Glutamatergic neuron (in vitro differentiated cells): ENCODE measurements around the gene GMNC. TPM values are rescaled to one million over a fixed set of nuclear protein-coding genes. Genes with fewer than 3 reads are reported as not detected.

Experiments
- DNase-seq: peaks from one replicate; pipeline ENCODE4 v3.0.0; 2022
- H3K27ac Mint-ChIP-seq: one replicate; pipeline ENCODE4 v1.8.0; 2020; ENCODE audit warnings: mild to moderate bottlenecking, mixed read lengths, inconsistent platforms; ENCODE audit not compliant: unreplicated experiment
- H3K27me3 Mint-ChIP-seq: one replicate; pipeline ENCODE4 v1.8.0; 2020; ENCODE audit warnings: mild to moderate bottlenecking, moderate library complexity, mixed read lengths, inconsistent platforms; ENCODE audit not compliant: unreplicated experiment
- H3K36me3 Mint-ChIP-seq: one replicate; pipeline ENCODE4 v1.8.0; 2020; ENCODE audit warnings: mild to moderate bottlenecking, mixed read lengths, inconsistent platforms; ENCODE audit not compliant: unreplicated experiment
- H3K4me1 Mint-ChIP-seq: one replicate; pipeline ENCODE4 v1.8.0; 2020; ENCODE audit warnings: mild to moderate bottlenecking, low read depth, mixed read lengths, inconsistent platforms; ENCODE audit not compliant: unreplicated experiment
- H3K4me3 Mint-ChIP-seq: one replicate; pipeline ENCODE4 v1.8.0; 2020; ENCODE audit warnings: mild to moderate bottlenecking, mixed read lengths, inconsistent platforms; ENCODE audit not compliant: unreplicated experiment
- H3K9me3 Mint-ChIP-seq: one replicate; pipeline ENCODE4 v1.8.0; 2020; ENCODE audit warnings: mild to moderate bottlenecking, moderate library complexity, mixed read lengths, inconsistent platforms; ENCODE audit not compliant: unreplicated experiment
- total RNA-seq: library from RNA; stranded (reverse); fragmentation: NEBNext Ultra II Directional; extraction: Animal tissue kit (Norgen Biotek cat#: 25700); gene quantifications from one replicate; pipeline ENCODE4 v1.2.1, GENCODE V29; 2021; ENCODE audit not compliant: unreplicated experiment
- TF ChIP-seq, protein P1 (sequence below): fragments of 200-600 bp; sonication (generic); IDR thresholded peaks from one replicate; pipeline ENCODE4 v1.5.0; 2021; ENCODE audit not compliant: partially characterized antibody, unreplicated experiment

GMNC gene
- total RNA-seq, 1 donor from 2014 or later = 0.64 TPM

DNA sequence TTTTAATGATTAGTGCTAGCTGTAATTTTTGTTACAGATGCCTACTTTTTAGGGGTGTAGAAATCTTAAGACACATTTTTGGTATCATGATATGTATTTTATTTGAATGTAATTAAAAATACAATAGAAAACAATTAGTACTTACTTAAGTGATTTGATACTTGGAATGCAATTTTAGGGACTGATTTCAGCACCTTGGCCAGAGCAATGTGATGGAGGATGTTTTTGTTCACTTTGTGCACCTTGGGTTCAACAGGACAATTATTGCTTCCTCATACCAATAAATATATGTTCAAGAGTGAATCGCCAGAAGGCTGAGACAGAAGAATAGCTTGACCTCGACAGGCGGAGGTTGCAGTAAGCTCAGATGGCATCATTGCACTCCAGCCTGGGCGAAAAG lies 22.3 kb downstream of the GMNC start:
- Mint-ChIP-seq H3K4me1 (no peaks in the 10 kb centered on the region), H3K9me3 (no peaks in the 10 kb centered on the region), H3K36me3 (no peaks in the 10 kb centered on the region), H3K27ac (no peak overlapping the region), H3K4me3 (no peak overlapping the region), H3K27me3 (no peaks in the 10 kb centered on the region)
- TF ChIP-seq, protein P1, sequence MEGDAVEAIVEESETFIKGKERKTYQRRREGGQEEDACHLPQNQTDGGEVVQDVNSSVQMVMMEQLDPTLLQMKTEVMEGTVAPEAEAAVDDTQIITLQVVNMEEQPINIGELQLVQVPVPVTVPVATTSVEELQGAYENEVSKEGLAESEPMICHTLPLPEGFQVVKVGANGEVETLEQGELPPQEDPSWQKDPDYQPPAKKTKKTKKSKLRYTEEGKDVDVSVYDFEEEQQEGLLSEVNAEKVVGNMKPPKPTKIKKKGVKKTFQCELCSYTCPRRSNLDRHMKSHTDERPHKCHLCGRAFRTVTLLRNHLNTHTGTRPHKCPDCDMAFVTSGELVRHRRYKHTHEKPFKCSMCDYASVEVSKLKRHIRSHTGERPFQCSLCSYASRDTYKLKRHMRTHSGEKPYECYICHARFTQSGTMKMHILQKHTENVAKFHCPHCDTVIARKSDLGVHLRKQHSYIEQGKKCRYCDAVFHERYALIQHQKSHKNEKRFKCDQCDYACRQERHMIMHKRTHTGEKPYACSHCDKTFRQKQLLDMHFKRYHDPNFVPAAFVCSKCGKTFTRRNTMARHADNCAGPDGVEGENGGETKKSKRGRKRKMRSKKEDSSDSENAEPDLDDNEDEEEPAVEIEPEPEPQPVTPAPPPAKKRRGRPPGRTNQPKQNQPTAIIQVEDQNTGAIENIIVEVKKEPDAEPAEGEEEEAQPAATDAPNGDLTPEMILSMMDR = no peak
- DNase-seq = no peak

DNA sequence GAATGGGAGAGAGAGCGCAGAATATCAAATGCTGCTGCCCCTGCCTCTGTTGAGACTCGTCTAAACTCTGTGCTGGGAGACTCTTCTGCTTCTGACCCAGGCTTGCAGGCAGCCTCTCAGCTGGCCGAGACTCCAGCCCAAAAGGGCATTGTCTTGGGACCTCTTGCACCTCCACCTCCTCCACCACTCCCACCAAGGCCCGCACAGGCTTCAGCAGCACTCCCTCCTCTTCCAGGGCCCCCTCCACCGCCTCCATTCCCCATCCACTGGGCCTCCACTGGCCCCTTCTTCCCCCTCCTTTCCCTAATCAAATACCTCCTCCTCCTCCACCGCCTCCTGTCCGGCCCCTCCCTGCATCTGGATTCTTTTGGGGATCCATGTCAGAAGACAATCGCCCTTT lies 31.3 kb downstream of the GMNC start:
- Mint-ChIP-seq H3K27me3 (no peaks in the 10 kb centered on the region), H3K9me3 (no peaks in the 10 kb centered on the region), H3K4me3 (no peak overlapping the region), H3K27ac (no peak overlapping the region), H3K4me1 (no peaks in the 10 kb centered on the region), H3K36me3 (no peaks in the 10 kb centered on the region)
- DNase-seq = no peak
- TF ChIP-seq, protein P1 = no peak

DNA sequence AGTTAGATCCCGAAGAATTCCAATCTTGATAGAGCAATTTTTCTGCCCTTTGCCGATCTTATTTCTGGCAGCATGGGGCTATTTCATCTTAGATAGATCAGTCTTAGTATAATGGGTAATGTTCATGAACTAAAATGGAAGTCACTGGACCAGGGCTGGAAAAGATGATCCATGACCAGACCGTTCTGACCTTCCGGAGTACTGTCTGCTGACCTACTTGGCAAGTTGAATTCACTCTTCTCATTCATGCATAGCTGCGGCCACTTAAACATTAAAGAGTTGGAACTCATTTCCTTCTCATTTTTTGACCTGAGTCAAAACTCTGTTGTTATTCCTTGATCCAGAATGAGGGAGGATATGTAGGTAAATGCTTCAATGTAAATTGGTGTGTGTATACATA lies 32.5 kb downstream of the GMNC start:
- Mint-ChIP-seq H3K4me3 (no peak overlapping the region), H3K27ac (no peak overlapping the region), H3K36me3 (no peaks in the 10 kb centered on the region), H3K9me3 (no peaks in the 10 kb centered on the region), H3K4me1 (no peaks in the 10 kb centered on the region), H3K27me3 (no peaks in the 10 kb centered on the region)
- DNase-seq = no peak
- TF ChIP-seq, protein P1 = no peak

DNA sequence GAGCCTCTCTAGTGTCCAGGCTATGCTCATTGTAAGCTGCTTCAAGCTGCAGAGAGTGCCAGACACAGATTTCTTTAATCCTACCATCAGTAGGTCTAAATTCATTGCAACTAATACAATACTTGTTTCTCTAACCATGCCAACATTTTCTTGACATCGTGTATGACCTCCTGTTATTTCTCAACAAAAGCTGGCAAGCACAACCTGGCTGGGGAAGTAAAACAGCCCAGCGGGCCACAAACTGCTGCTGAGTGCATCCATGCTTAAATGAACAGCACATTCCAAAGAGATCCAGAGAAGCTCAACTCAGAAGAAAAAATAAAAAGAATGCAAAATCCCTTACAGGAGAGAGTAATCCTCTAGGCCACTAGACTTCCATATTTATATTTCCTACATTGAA lies 36.5 kb downstream of the GMNC start:
- H3K36me3 Mint-ChIP-seq = no peaks in the 10 kb centered on the region
- TF ChIP-seq, protein P1 = no peak
- H3K9me3 Mint-ChIP-seq = no peaks in the 10 kb centered on the region
- no peaks in the 10 kb centered on the region for H3K4me1 Mint-ChIP-seq
- no peak overlapping the region for H3K4me3 Mint-ChIP-seq
- no peaks in the 10 kb centered on the region for H3K27me3 Mint-ChIP-seq
- no peak for DNase-seq
- H3K27ac Mint-ChIP-seq = no peak overlapping the region

DNA sequence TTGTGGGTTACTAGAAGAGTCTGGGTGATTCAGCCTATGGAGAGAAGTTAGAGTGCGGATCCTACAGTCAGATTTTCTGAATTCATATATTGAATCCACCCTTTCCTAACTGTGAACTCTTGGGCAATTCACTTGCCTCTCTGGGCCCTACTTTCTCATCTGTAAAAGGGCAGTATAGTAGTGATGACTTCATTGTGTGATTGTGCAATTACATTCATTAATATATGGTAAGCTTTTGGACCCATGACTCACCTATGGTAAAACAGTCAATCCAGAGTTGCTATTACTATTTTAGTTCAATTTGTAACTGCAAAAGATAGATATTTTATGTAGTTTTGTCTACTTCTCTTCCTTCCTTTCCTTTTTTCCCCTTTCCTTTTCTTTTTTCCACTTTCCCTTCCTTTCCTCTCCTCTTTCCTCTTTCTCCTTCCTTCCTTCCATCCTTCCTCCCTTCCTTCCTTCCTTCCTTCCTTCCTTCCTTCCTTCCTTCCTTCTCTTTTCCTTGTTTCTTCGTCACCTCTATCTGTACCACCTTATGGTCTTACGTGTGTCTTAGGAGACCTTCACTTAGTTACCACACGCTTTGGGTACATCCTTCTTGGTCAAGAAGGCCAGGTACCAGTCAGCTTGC lies 37.0 kb downstream of the GMNC start:
- H3K27me3 Mint-ChIP-seq = no peaks in the 10 kb centered on the region
- H3K27ac Mint-ChIP-seq = no peak overlapping the region
- no peak for DNase-seq
- no peaks in the 10 kb centered on the region for H3K4me1 Mint-ChIP-seq
- H3K4me3 Mint-ChIP-seq = no peak overlapping the region
- TF ChIP-seq, protein P1 = no peak
- no peaks in the 10 kb centered on the region for H3K36me3 Mint-ChIP-seq
- H3K9me3 Mint-ChIP-seq = no peaks in the 10 kb centered on the region
